NCI-H446 treated with DMSO at 0.1 percent for 48 hours (cell line): ENCODE results near the gene SRPK3.
"Not testable (repeated sequence)": the region's sequence is repeated elsewhere in the genome, so short reads cannot be mapped to it uniquely, and the experiment has no call there.

Source experiments
- DNase-seq: peaks from one replicate; lab custom pipeline; 2025; lab: John Stamatoyannopoulos, UW

The SRPK3 gene

DNA sequence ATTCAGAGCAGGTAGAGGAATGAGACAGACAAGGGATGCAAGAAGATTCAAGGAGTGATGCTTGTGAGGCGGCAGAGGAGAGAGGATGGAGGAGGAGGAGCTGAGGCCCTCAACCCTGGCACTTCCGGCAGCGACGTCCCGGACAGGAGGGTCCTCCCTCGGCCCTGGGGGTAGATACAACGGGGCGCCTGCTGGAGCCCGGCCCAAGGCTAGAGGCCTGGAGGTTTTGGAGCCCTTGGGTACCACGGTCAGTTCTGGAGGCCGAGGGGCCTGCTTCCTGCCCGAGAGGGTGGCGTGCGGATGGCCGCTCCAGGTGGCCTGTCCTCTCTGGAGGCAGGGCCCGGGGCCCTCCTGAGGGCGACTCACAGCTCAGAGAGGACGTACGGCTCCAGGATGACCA, 27.1 kb downstream of the SRPK3 start:
- DNase-seq, result no peak

DNA sequence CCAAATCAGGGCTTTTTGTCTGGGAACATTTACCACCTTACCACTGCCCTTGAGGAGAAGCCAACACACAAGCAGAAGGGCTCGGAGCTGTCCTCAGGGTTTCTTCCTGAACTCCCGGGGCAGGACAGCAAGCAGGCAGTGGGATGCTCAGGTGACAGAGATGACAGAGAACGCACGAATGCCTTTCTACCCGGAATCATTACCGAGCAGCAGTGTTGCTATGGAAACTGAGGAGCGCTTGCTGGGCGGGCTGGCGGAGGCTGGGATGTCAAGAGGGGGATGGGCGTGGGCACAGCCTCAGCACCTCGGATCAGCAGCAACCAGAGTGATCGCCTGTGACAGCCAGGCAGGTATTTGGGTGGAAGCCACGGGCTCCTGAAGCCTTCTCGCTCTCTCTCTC, 31.4 kb downstream of the SRPK3 start:
- no peak for DNase-seq

DNA sequence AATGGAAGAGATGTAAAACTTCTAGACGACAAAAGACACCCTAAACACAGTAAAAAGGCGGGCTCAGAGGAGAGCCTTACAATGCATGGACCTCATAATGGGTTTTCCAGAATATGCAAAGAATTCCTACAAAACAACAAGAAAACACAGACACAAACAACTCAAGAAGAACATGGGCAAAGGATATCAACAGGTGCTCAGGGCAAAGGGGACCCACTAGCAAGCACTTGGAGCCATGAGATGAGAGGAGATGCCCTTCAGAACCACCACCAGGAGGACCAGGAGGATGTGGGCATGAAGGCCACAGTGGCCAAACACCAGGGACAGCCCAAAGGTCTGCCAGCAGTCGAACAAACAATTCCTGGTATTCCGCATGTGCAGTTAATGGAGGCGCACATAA, 32.3 kb downstream of the SRPK3 start:
- no peak for DNase-seq

DNA sequence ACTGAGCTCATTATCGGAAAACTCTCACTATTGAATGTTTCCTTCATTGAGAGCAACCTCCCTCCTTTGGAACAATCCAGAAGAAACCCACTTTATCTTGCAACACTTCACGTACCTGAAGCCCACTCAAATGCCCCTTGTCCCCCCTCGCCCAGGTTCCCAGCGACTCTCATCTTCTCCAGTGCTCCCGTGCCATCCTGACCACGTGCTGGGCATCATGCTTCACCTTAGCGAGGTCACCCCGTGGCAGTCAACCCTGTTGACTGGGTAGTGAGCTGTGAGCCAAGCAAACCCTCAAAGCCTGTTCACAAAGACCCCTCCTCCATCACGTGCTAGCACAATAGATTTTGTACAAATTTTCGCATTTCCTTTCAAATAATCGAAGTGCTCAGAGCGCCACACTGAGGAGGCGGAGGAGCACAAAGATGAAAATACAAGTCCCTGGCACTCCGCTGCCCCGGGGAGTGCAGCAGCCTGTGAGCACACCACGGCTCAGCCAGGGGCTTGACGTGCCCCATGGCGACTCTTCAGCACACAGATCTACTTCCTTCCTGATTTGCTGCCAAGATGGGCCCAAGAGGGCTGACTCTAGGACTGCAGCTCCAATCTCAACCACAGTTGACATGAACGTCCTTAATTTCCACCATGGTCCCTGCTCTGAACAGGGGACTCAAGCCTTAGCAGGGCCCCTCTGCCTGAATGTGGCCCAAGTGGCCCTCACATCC, 33.9 kb downstream of the SRPK3 start:
- no peak for DNase-seq

DNA sequence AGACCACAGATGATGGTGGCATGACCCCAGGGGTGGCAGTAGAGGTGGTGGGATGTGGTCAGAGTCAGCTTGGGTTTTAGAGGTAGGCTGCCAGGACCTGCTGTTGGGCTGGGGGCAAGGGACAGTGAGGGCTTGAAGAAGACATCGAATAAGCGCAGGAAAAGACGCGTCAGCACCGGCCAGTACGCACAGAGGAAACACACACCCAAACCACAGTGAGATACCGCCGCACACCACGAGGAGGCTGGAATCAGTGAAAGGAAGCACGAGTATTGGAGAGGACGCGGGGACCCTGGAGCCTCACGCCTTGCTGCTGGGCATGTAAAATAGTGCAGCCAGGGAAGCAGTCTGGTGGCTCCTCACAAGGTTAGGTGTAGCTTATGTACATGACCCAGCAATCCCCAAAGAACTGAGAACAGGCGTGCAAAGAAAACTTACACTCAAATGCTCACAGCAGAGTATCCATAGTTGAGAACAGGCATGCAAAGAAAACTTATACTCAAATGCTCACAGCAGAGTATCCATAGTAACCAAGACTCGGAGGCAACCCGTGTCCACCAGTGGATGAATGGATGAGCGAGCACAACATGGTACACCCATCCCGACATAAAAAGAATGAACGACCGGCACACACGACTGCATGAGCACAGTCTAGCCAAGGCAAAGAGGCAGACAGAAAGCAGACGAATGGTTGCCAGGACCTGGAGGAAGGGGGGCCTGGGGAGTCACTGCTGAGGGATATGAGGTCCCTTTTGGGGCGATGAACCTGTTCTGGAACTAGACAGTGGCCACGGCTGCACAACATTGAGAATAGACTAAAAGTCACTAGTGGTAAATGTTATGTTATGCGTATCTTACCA, 36.2 kb downstream of the SRPK3 start:
- DNase-seq, result no peak

DNA sequence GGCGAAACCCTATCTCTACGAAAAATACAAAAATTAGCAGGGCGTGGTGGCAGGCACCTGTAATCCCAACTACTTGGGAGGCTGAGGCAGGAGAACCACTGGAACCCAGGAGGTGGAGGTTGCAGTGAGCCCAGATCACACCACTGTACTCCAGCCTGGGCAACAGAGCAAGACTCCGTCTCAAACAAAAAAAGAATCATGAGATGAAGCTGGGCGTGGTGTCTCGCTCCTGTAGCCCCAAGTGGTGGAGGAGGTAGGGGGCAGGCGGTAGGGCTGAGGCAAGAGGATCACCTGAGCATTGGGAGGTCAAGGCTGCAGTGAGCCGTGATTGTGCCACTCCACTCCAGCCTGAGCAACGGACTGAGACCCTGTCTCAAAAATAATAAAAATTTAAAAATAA, 37.2 kb downstream of the SRPK3 start:
- not testable (repeated sequence) for DNase-seq

- no peak for DNase-seq
Measured at GRCh38 chrX:153818571-153819383, 37.9 kb downstream of the SRPK3 start.

DNA sequence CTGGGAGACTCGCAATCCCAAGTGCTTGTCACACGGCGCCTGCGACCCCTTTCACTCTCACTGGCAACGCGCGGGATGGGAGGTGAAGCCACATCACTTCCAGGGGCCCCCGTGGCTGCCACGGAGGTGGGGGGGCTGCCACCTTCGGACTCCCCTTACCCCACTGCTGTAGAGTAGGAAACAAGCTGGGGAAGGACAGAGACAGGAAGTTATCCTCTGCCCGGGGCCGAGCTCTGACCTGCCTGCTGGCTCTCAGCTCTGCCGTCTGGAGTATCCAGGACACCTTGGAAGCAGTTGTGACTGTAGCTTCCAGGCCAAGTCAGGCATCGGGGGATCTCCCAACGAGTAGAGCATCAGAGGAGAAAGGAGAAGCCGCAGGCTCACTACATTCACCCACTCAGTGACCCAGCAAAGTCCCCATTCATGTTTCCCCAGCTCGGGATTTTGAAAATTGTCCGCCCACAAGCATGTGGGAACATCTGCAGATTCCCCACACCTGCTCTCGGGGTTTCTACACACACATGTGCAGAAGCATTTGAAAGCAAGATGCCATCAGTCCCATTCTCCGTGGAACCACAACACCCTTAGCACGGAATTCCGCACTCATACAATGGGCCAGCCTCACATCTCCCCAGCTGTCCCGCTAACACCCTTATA, 38.7 kb downstream of the SRPK3 start:
- no peak for DNase-seq

DNA sequence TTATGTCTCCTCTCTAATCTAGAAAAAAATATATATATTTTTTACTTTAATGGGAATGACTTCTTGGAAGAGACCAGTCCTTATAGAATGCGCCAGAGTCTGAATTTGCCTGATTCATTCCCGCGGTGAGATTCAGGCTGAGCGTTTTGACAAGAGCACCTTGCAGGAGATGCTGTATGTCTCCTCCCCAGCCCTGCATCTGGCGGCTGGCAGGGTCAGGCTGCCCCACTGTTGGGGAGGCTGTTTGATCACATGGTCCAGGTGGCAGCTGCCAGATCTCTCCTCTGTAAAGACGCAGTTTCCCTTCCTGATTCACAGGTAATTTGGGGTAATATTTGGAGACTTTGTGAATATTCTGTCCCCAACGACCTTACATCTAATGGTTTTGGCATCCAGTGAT, 39.8 kb downstream of the SRPK3 start:
- no peak for DNase-seq

GRCh38 chrX:153821066-153821465, 40.2 kb downstream of the SRPK3 start:
- DNase-seq, result no peak

- no peak for DNase-seq
Measured at GRCh38 chrX:153824348-153824747, 43.5 kb downstream of the SRPK3 start.

DNA sequence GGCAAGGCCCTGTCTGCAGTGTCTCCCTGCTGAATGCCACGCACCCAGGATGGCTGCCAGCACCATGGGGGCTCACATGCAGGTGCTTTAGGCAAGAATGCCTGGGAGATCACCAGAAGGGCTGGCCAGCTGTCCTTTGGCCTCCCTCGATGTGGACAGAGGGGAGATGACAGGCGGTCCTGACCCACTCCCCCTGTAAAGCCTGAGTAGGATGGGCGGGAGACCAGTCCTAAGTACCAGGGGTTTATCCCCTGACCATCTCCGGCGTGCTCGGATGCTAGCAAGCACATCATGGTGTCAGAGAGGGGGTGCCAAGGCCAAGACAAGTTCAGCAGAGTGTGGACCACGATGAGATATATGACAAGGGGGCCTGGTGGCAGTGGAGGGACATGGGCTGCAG, 44.2 kb downstream of the SRPK3 start:
- no peak for DNase-seq

GRCh38 chrX:153827016-153827415, 46.2 kb downstream of the SRPK3 start:
- DNase-seq, result no peak

DNA sequence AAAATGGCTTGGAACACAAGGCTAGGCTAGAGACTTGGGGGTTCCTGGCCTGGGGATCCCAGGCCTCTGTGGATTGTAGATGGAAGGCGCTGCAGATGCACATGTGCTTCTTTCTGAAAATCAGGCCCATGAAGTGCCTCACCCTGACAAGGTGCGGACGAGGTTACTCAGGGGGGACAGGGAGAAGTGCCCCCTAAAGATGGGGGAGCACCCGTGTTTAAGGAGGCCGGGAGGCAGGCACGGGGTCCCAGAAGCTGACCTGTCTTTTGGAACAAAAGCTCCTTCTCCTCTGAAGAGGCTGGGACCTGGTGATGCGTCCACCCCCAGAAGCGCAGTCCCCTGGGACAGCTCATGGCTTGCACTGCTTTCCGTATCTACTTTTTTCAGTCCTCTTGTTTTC, 47.1 kb downstream of the SRPK3 start:
- no peak for DNase-seq

DNA sequence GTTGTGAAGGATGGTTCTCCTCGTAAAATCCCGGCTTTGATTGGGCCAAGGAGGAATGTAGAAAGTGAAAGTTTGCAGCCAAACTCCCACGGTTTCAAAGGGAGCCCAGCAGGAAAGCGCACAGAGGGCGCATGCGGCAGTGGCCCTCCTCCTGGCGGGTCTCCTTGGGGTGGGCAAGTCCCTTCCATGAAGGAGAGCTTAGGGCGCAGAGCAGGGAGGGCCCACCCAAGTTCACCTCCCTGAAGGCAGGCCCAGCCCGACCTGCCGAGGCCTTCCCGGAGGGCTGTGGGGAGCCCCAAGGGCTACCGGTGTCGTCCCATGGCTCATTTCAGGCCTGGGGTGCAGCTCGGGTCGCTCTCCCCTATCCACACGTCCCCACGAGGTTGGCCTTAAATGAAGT, 47.5 kb downstream of the SRPK3 start:
- DNase-seq, result no peak

DNA sequence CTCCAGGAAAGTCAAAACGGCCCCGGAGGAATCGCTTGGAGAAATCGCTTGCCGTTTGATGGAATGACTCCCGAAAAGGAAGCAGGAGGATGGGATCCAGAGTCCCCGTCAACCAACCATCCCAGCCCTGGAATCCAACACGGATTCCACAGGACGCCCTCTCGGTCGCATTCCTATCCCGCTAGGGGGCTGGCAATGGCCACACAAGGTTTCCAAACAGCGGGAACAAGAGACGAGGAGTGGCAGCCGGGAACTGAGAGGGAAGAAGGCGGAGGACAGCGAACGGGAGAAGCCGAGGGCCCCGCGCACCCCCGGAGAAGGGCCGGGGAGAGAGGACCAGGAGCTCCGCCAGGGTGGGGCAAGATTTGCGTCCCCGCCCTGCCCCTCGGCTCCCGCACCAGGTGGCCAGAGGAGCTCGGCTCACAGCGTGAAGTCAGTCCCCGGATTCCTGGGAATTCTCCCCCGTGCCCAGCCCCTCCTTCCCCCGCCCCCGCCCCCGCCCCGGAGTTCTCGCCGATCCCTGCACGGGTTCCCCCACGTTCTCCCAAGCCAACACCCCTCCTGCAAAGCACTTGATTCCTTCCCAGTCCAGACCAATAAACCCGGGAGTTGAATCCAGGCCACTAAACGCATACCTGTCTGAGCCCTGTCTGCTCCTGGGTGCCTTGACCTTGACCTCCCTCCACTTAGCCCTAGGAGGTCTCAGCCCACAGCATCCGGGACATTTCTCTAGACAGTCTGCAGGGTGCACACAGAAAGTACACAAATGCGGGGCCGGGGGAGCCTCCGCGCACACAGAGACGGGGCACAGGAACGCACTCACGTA, 48.1 kb downstream of the SRPK3 start:
- DNase-seq, result no peak

DNA sequence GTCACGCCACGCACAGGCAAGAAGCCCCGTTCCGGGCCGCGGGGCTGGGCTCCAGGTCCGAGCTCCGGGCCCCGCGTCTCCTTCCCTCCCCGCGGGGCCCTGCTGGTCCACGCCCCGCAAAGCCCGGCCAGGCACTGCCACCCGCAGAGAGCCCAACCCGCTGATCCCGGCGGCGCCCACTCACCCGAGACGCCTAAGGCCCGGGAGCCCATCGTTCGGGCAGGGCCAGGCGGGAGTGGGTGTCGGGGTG, 48.6 kb downstream of the SRPK3 start:
- DNase-seq, result no peak

DNA sequence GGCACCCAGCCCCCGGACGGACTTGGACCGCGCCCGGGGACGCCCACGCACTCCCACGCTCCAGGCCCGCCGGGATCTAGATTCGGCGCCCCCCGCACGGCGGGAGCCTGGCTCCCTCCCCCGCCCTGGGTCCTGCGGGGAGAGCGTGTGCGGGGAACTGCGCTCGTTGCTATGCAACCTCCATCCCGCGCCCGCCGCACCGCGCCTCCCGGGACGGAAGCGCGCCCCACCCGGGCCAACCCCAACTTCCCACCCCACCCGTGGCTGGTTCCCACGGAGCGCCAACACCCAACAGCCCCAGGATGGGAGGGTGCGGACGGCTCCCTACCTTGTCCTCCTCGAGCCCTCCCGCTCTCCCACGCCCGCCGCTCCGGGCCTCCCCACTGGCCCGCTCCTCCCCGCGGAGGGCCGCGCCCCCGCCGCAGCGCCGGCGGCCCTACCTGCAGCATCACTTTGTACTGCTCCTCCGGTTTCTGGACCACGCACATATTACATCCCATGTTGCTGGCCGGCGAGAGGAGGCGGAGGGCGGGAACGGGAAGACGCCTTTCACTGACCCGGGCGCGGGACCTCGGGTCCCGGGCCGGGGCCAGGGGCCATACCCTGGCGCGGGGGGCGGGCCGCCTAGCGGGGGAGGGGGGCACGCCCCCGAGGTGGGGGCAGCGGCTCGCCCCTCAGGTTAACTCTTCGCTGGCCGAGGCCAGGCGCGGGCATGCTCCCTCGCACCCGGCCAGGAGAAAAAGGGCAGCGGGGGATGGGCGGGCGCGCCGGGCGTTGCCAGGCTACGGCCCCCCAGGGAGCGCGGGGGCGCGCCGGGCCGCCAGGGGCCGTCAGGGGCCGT, 49.2 kb downstream of the SRPK3 start, which contains the start of gene PDZD4:
PDZD4 (minus strand) TSS at position 746 of the 841 bp plus-strand sequence; CDS start at position 500, 246 bp downstream.
- no peak for DNase-seq

DNA sequence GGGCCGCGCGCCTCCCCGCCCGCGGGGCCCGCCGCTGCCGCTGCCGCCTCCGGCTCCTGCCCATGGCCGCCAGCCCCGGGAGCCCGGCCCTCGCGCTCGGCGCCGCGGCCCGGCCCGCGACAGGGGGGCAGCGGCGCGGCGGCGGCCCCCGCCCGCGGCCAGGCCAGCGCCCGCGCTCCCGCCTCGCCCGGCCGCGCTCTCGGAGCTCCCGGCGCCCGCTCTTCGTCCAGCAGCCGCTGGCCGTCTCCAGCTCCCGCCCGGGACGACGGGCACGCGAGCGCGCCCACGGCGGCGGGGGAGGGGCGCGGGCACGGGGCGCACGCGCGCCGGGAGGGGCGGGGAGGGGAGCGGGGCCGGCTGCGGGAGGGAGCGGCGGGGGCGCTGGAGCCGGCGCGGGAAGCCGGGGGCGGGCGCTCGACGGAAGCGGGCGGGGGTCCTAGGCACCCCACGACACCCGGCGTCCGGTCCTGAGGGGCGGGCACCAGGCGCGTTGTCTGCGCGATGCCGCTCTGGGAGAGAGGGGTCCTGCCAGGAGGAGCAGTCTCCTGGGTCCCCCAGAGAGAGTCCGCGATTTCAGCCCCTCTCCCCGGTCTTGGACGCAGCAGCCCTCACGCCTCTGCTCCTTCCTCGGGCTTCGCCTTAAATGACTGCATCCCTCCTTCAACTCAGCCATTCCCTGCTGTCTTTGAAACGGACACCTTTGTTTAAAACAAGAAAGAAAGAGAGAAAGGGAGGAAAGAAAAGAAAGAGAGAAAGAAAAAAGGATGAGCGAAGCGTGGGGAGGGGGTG, 50.0 kb downstream of the SRPK3 start:
- no peak for DNase-seq
